GM23248 (cell line): ENCODE data around the gene MMEL1. TPM values are rescaled to one million over a fixed set of nuclear protein-coding genes. Genes with fewer than 3 reads are reported as not detected.

Experiments used
- DNase-seq: peaks from one replicate; pipeline ENCODE4 v3.0.0-alpha.2; 2015
- H2AFZ ChIP-seq: fragments of 200-600 bp; sonication (generic); 2 replicates; pipeline ENCODE4 v1.6.1; 2016; ENCODE audit warnings: antibody characterized with exemption
- H3F3A ChIP-seq: fragments of 200-600 bp; sonication (generic); 2 replicates; pipeline ENCODE4 v1.6.1; 2016; ENCODE audit warnings: mild to moderate bottlenecking, antibody characterized with exemption, mixed run types; ENCODE audit not compliant: insufficient read depth
- H3K27ac ChIP-seq: fragments of 200-600 bp; sonication (generic); 2 replicates; pipeline ENCODE4 v1.5.1; 2016; ENCODE audit warnings: mild to moderate bottlenecking
- H3K27me3 ChIP-seq: fragments of 200-600 bp; sonication (generic); replicated peaks from 2 replicates; pipeline ENCODE4 v1.6.1; 2016; ENCODE audit warnings: mild to moderate bottlenecking; ENCODE audit not compliant: insufficient read depth
- H3K36me3 ChIP-seq: fragments of 200-600 bp; sonication (generic); 2 replicates; pipeline ENCODE4 v1.6.1; 2016; ENCODE audit warnings: low read depth, mild to moderate bottlenecking
- H3K4me1 ChIP-seq: fragments of 200-600 bp; sonication (generic); 2 replicates; pipeline ENCODE4 v1.6.1; 2016; ENCODE audit warnings: mild to moderate bottlenecking; ENCODE audit not compliant: insufficient read depth
- H3K4me2 ChIP-seq: fragments of 200-600 bp; sonication (generic); one replicate; pipeline ENCODE4 v1.6.1; 2016; ENCODE audit warnings: mild to moderate bottlenecking; ENCODE audit not compliant: unreplicated experiment
- H3K4me3 ChIP-seq: fragments of 200-600 bp; sonication (generic); 2 replicates; pipeline ENCODE4 v1.5.1; 2016; ENCODE audit warnings: mild to moderate bottlenecking
- H3K79me2 ChIP-seq: fragments of 200-600 bp; sonication (generic); 2 replicates; pipeline ENCODE4 v1.6.1; 2016; ENCODE audit warnings: mild to moderate bottlenecking; ENCODE audit not compliant: insufficient read depth
- H3K9ac ChIP-seq: fragments of 200-600 bp; sonication (generic); 2 replicates; pipeline ENCODE4 v1.6.1; 2016; ENCODE audit warnings: mild to moderate bottlenecking
- H3K9me2 ChIP-seq: fragments of 200-600 bp; sonication (generic); 2 replicates; pipeline ENCODE4 v1.6.1; 2016; ENCODE audit warnings: mixed run types, mild to moderate bottlenecking, moderate library complexity; ENCODE audit not compliant: insufficient read depth
- H3K9me3 ChIP-seq: fragments of 200-600 bp; sonication (generic); one replicate; pipeline ENCODE4 v1.6.1; 2017; ENCODE audit warnings: low read depth
- H4K20me1 ChIP-seq: fragments of 200-600 bp; sonication (generic); 2 replicates; pipeline ENCODE4 v1.6.0; 2016; ENCODE audit not compliant: insufficient read depth
- EZH2 ChIP-seq: fragments of 200-600 bp; sonication (generic); IDR thresholded peaks from 2 replicates; pipeline ENCODE4 v1.6.1; 2018; ENCODE audit warnings: antibody characterized with exemption, mild to moderate bottlenecking; ENCODE audit not compliant: insufficient read depth, poor library complexity, severe bottlenecking
- EZH2phosphoT487 ChIP-seq: fragments of 200-600 bp; sonication (generic); IDR thresholded peaks from 2 replicates; pipeline ENCODE4 v1.6.1; 2018; ENCODE audit warnings: antibody characterized with exemption, moderate library complexity, mild to moderate bottlenecking, low read depth; ENCODE audit not compliant: insufficient read depth
- WGBS, 2 experiments: methylation state at CpG; one replicate each; pipeline ENCODE4 v1.1.6; 2015 to 2017; ENCODE audit warnings: low lambda C conversion rate in 2 of 2, low coverage in 1 of 2; ENCODE audit errors: missing lambda C conversion rate in 2 of 2; 5-methylcytosine and 5-hydroxymethylcytosine counted together
- in situ Hi-C: fragments of 300-500 bp; cut with MboI; formaldehyde crosslinking; loops from 2 replicates; pipeline ENCODE4 v1.15.0; 2020
- polyA plus RNA-seq: library from polyadenylated mRNA; unstranded; fragments of >200 nt; fragmentation: Nextera tagmentation; extraction: Ambion mirVana; gene quantifications from 2 replicates; pipeline ENCODE4 v1.2.1, GENCODE V29; 2016
- total RNA-seq: library from RNA; depleted of rRNA; stranded (reverse); fragments of >200 nt; shearing (Covaris generic); gene quantifications from 2 replicates; pipeline ENCODE4 v1.2.3, GENCODE V29; 2014

MMEL1 gene
- total and polyA plus RNA-seq, 2 experiments from 2014 or later, result not detected

GRCh38 chr1:2612591-2613365 is 20.0 kb downstream of the MMEL1 start:
- H3K79me2 ChIP-seq, result no peaks in the 10 kb centered on the region
- no peaks in the 10 kb centered on the region for H3K9me2 ChIP-seq
- no peaks in the 10 kb centered on the region for H3K9me3 ChIP-seq
- TF ChIP-seq EZH2phosphoT487 (no peak), EZH2 (no peak)
- no peak overlapping the region for H3K27ac ChIP-seq
- no peaks in the 10 kb centered on the region for H3F3A ChIP-seq
- no peak overlapping the region for H3K4me3 ChIP-seq
- in situ Hi-C loops, result no loop called here
- DNase-seq, result no peak
- H4K20me1 ChIP-seq, result no peaks in the 10 kb centered on the region
- no peak overlapping the region for H3K9ac ChIP-seq
- H3K36me3 ChIP-seq, result no peaks in the 10 kb centered on the region
- no peak overlapping the region for H3K4me2 ChIP-seq
- H3K27me3 ChIP-seq, result no peaks in the 10 kb centered on the region
- no peak overlapping the region for H2AFZ ChIP-seq
- WGBS, 2 experiments, result 35 to 36% methylated on average over 11 of the region's 11 CpGs
- H3K4me1 ChIP-seq, result no peaks in the 10 kb centered on the region

- Histone ChIP-seq H3K4me3 (no peak overlapping the region), H4K20me1 (no peaks in the 10 kb centered on the region), H3K9ac (no peak overlapping the region), H3K9me3 (no peaks in the 10 kb centered on the region), H3K27ac (no peak overlapping the region), H3K79me2 (no peaks in the 10 kb centered on the region), H3K4me1 (no peaks in the 10 kb centered on the region), H3F3A (no peaks in the 10 kb centered on the region), H3K36me3 (no peaks in the 10 kb centered on the region), H3K9me2 (no peaks in the 10 kb centered on the region), H3K27me3 (no peaks in the 10 kb centered on the region), H3K4me2 (no peak overlapping the region), H2AFZ (no peak overlapping the region)
- 59 to 61% methylated on average over 17 to 19 of the region's 19 CpGs for WGBS, 2 experiments
- in situ Hi-C loops, result no loop called here
- TF ChIP-seq EZH2phosphoT487 (no peak), EZH2 (no peak)
- no peak for DNase-seq
Measured at GRCh38 chr1:2611621-2612437, 21.0 kb downstream of the MMEL1 start.

GRCh38 chr1:2611031-2611501 is 21.8 kb downstream of the MMEL1 start:
- Histone ChIP-seq H3K4me3 (no peak overlapping the region), H3K4me1 (no peaks in the 10 kb centered on the region), H4K20me1 (no peaks in the 10 kb centered on the region), H3K9me3 (no peaks in the 10 kb centered on the region), H3K27ac (no peak overlapping the region), H3K27me3 (no peaks in the 10 kb centered on the region), H3F3A (no peaks in the 10 kb centered on the region), H2AFZ (no peak overlapping the region), H3K36me3 (no peaks in the 10 kb centered on the region), H3K4me2 (no peak overlapping the region), H3K79me2 (no peaks in the 10 kb centered on the region), H3K9me2 (no peaks in the 10 kb centered on the region), H3K9ac (no peak overlapping the region)
- TF ChIP-seq EZH2phosphoT487, result no peak
- TF ChIP-seq EZH2, result no peak
- WGBS, 2 experiments, result 6 to 7% methylated on average over 22 of the region's 24 CpGs
- in situ Hi-C loops, result no loop called here
- peak; percentile 29 for DNase-seq

- H3K9me3 ChIP-seq, result no peaks in the 10 kb centered on the region
- no peaks in the 10 kb centered on the region for H3K4me1 ChIP-seq
- in situ Hi-C loops, result no loop called here
- TF ChIP-seq EZH2 (no peak), EZH2phosphoT487 (no peak)
- H3F3A ChIP-seq, result no peaks in the 10 kb centered on the region
- no peak for DNase-seq
- H3K36me3 ChIP-seq, result no peaks in the 10 kb centered on the region
- H4K20me1 ChIP-seq, result no peaks in the 10 kb centered on the region
- H3K4me3 ChIP-seq, result no peak overlapping the region
- no peaks in the 10 kb centered on the region for H3K79me2 ChIP-seq
- no peak overlapping the region for H3K27ac ChIP-seq
- H3K27me3 ChIP-seq, result no peaks in the 10 kb centered on the region
- no peaks in the 10 kb centered on the region for H3K9me2 ChIP-seq
- no peak overlapping the region for H2AFZ ChIP-seq
- 40 to 42% methylated on average over 20 to 21 of the region's 21 CpGs for WGBS, 2 experiments
- H3K4me2 ChIP-seq, result no peak overlapping the region
- H3K9ac ChIP-seq, result no peak overlapping the region
Measured at GRCh38 chr1:2610036-2610959, 22.5 kb downstream of the MMEL1 start.
